HEK293 (cell line): ENCODE data around the gene TMTC1.

ENCODE experiments used
- KLF10 ChIP-seq: fragments of 450-650 bp; IDR thresholded peaks from 2 replicates; pipeline ENCODE4 v1.5.1; 2018; ENCODE audit warnings: missing biosample characterization, mild to moderate bottlenecking, missing genetic modification characterization
- KLF16 ChIP-seq: fragments of 450-650 bp; formaldehyde crosslinking; IDR thresholded peaks from 2 replicates; pipeline ENCODE4 v1.5.1; 2017; ENCODE audit warnings: missing biosample characterization, missing genetic modification characterization
- SP7 ChIP-seq: fragments of 450-650 bp; formaldehyde crosslinking; IDR thresholded peaks from 2 replicates; pipeline ENCODE4 v1.5.1; 2016; ENCODE audit warnings: missing biosample characterization, missing genetic modification characterization
- ZBTB8A ChIP-seq: fragments of 450-650 bp; formaldehyde crosslinking; IDR thresholded peaks from 2 replicates; pipeline ENCODE4 v1.5.1; 2016; ENCODE audit warnings: missing biosample characterization, missing genetic modification characterization
- ZFP3 ChIP-seq: fragments of 450-650 bp; formaldehyde crosslinking; IDR thresholded peaks from 2 replicates; pipeline ENCODE4 v1.5.1; 2016; ENCODE audit warnings: low read depth, missing biosample characterization, missing genetic modification characterization
- ZNF146 ChIP-seq: fragments of 450-650 bp; formaldehyde crosslinking; IDR thresholded peaks from 2 replicates; pipeline ENCODE4 v1.5.1; 2016; ENCODE audit warnings: missing biosample characterization, missing genetic modification characterization
- ZNF175 ChIP-seq: fragments of 450-650 bp; formaldehyde crosslinking; IDR thresholded peaks from 2 replicates; pipeline ENCODE4 v1.5.1; 2016; ENCODE audit warnings: missing biosample characterization, missing genetic modification characterization
- ZNF221 ChIP-seq: fragments of 450-650 bp; formaldehyde crosslinking; IDR thresholded peaks from 2 replicates; pipeline ENCODE4 v1.5.1; 2017; ENCODE audit warnings: missing biosample characterization, missing genetic modification characterization, borderline replicate concordance
- ZNF239 ChIP-seq: fragments of 450-650 bp; formaldehyde crosslinking; IDR thresholded peaks from 2 replicates; pipeline ENCODE4 v1.5.1; 2016; ENCODE audit warnings: missing biosample characterization, missing genetic modification characterization
- ZNF292 ChIP-seq: fragments of 450-650 bp; formaldehyde crosslinking; IDR thresholded peaks from 2 replicates; pipeline ENCODE4 v1.5.1; 2016; ENCODE audit warnings: low read depth, missing biosample characterization, missing genetic modification characterization, borderline replicate concordance
- ZNF560 ChIP-seq: fragments of 450-650 bp; formaldehyde crosslinking; IDR thresholded peaks from 2 replicates; pipeline ENCODE4 v1.5.1; 2017; ENCODE audit warnings: missing biosample characterization, missing genetic modification characterization, borderline replicate concordance
- TF ChIP-seq, protein P1 (sequence below): fragments of 450-650 bp; formaldehyde crosslinking; IDR thresholded peaks from 2 replicates; pipeline ENCODE4 v1.5.1; 2016; ENCODE audit warnings: missing biosample characterization, missing genetic modification characterization
- TF ChIP-seq, protein P2 (sequence below): sonication (generic); formaldehyde crosslinking; IDR thresholded peaks from 2 replicates; pipeline ENCODE4 v1.8.1; 2022; ENCODE audit warnings: mild to moderate bottlenecking, moderate library complexity, missing genetic modification reagents
- TF ChIP-seq, protein P3 (sequence below): fragments of 450-650 bp; formaldehyde crosslinking; IDR thresholded peaks from 2 replicates; pipeline ENCODE4 v1.5.1; 2016; ENCODE audit warnings: missing biosample characterization, missing genetic modification characterization

DNA sequence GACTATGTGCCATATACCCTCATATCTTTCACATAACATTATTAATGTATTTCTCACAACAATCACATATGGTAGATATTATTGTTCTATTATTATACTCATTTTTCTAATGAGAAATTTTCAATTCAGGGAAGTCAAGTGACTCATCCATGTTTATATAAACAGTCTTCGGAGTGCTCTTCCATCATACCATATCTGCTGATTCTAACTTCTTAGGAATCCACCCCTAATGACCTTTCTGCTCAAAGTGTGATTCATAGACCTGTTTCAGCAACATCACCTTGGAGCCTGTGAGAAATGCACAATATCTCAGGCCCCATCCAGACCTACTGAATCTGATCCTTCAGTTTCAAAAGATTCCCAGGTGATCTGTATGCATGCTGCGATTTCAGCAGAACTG, 246.4 kb downstream of the TMTC1 start:
- TF ChIP-seq, protein P1, sequence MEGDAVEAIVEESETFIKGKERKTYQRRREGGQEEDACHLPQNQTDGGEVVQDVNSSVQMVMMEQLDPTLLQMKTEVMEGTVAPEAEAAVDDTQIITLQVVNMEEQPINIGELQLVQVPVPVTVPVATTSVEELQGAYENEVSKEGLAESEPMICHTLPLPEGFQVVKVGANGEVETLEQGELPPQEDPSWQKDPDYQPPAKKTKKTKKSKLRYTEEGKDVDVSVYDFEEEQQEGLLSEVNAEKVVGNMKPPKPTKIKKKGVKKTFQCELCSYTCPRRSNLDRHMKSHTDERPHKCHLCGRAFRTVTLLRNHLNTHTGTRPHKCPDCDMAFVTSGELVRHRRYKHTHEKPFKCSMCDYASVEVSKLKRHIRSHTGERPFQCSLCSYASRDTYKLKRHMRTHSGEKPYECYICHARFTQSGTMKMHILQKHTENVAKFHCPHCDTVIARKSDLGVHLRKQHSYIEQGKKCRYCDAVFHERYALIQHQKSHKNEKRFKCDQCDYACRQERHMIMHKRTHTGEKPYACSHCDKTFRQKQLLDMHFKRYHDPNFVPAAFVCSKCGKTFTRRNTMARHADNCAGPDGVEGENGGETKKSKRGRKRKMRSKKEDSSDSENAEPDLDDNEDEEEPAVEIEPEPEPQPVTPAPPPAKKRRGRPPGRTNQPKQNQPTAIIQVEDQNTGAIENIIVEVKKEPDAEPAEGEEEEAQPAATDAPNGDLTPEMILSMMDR (tag by site-specific recombination): no peak
- TF ChIP-seq KLF10 (tag by site-specific recombination): no peak
- TF ChIP-seq ZNF175 (tag by site-specific recombination): no peak
- no peak for TF ChIP-seq SP7 (tag by site-specific recombination)
- TF ChIP-seq, protein P2, sequence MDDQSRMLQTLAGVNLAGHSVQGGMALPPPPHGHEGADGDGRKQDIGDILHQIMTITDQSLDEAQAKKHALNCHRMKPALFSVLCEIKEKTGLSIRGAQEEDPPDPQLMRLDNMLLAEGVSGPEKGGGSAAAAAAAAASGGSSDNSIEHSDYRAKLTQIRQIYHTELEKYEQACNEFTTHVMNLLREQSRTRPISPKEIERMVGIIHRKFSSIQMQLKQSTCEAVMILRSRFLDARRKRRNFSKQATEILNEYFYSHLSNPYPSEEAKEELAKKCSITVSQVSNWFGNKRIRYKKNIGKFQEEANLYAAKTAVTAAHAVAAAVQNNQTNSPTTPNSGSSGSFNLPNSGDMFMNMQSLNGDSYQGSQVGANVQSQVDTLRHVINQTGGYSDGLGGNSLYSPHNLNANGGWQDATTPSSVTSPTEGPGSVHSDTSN (CRISPR knock-in tag): no peak
- no peak for TF ChIP-seq ZNF239 (tag by site-specific recombination)
- TF ChIP-seq ZNF292: no peak
- TF ChIP-seq, protein P3, sequence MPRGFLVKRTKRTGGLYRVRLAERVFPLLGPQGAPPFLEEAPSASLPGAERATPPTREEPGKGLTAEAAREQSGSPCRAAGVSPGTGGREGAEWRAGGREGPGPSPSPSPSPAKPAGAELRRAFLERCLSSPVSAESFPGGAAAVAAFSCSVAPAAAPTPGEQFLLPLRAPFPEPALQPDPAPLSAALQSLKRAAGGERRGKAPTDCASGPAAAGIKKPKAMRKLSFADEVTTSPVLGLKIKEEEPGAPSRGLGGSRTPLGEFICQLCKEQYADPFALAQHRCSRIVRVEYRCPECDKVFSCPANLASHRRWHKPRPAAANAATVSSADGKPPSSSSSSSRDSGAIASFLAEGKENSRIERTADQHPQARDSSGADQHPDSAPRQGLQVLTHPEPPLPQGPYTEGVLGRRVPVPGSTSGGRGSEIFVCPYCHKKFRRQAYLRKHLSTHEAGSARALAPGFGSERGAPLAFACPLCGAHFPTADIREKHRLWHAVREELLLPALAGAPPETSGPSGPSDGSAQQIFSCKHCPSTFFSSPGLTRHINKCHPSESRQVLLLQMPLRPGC (tag by site-specific recombination): no peak
- no peak for TF ChIP-seq KLF16 (tag by site-specific recombination)
- no peak for TF ChIP-seq ZFP3 (tag by site-specific recombination)
- TF ChIP-seq ZNF146 (tag by site-specific recombination): no peak
- TF ChIP-seq ZBTB8A (tag by site-specific recombination): no peak
- no peak for TF ChIP-seq ZNF221
- TF ChIP-seq ZNF560: no peak
